Measurements from ENCODE around the gene RNF145.
"Not testable (repeated sequence)": the region's sequence is repeated elsewhere in the genome, so short reads cannot be mapped to it uniquely, and the experiment has no call there.

RNF145 gene

DNA sequence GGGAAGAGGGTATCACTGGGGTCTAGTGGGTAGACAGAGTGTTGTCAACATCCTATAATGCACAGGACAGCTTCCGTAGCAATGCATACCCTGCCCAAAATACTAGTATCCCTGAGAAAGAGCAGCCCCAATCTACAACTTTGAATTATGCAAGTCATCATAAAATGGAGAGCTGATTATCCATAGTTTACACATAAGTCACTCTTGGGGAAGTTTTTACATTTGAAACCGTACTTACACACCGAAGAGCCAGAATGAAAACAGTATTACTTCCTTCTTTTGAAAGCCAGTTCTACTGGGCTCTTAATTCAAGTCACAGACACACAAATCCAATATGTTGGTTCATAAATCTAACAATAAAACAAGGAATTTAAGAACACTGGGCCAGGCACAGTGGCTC, 21.6 kb downstream of the RNF145 start:
- no peak for DNase-seq

DNA sequence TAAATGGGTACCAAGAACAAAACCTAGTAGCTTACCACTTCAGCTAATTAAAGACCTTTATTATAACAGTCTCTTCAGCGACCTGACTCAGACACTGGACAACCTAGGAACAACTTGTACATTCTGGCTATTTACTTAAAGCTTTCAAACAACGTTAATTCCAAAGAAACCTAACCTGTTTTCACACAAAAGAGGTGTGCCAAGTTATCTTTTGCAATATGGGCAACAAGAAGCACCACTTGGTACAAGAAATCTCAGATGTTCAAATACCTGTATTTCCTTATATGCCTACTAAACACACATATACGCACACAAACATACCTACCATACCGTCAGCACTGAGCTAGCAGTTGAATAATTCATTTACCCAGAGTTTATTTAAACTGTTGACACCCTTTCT, 23.0 kb downstream of the RNF145 start:
- no peak for DNase-seq

DNA sequence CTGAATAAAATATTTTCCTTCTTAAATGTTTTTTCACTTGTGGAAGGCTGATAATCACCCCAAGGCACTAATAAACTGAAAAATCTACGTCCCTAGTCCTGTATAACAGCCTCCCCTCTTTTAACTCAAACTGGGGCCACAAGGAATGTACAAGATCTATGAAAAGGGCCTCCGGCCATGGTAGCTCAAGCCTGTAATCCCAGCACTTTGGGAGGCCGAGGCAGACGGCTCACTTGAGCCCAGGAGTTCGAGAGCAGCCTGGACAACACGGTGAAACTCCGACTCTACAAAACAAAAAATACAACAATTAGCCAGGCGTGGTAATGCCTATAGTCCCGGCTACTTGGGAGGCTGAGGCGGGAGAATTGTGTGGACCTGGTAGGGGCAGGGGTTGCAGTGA, 23.6 kb downstream of the RNF145 start:
- no peak for DNase-seq

DNA sequence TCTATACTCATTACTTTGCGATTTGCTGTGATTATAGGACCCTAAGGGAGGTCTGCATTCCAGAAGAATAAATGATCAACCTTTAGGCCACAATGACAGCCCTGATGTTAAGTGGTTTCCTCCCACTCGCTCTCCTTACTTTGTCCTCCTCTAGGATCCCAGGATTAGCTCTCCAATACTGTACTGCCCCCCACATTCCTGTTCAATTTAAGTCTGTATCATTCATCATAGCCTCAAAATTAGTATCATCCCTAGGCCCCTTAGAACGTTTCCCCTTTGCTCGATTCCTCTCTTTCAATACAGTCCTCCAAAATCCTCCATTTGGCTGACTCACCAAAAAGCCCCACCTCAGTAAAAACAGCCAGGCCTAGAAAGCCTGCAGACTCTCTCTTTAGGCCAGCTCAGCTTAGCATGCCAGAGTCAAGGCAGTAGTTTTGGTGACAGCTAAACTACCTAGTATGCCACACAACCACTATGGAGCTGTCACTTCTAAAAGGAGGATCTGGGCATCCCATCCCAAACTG, 24.4 kb downstream of the RNF145 start:
- DNase-seq, result no peak

DNA sequence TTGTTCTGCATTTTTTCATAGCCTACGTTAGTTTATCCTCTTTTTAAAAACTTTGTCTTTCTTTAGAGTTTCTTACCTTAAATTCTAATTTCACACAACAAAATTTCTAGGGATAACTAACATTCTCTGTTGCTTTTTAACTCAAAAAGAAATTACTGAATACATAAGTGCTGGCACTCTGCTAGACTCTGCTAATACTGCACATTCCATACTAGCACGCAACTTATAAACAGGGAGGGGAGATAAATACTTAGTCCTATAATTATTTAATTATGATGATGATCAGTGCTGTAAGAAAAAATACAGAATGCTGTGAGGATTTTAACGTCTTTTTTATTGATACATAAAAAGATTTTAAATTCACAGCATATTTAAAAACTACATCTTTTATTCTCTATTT, 25.1 kb downstream of the RNF145 start:
- no peak for DNase-seq

DNA sequence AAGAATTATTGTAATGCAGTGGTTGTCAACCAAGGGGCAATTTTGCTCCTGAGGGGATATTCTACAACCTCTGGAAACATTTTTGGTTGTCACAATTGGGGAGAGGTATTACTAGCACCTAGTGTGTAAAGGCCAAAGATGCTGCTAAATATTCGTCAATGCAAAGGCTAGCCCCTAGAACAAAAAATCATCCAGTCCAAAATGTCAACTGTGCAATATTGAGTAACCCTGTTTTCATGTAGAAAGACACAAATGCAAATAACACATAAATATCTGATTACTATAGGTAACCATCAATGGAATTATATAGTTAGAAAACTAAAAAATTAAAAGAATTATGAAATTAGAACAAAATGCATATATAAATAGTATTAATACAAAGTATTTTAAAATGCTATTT, 26.1 kb downstream of the RNF145 start:
- no peak for DNase-seq

DNA sequence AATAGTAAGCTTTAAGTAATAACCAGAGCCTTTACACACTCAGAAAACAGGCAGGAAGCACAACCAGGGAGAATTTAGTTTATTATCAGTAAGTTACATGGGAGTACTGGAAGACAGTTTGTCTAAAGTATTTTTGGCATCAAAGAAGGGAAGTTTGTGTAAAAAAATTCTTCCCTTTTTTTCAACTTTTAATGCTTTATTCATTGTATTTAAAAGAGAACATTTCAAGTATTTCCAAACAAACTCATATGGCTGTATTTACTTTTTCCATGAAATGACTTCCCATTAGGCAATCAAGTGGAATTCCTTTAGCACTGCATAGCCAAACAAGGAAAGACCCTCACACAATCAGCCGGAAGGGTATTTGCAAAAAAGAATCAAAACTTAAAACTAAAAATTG, 26.7 kb downstream of the RNF145 start:
- DNase-seq, result no peak

DNA sequence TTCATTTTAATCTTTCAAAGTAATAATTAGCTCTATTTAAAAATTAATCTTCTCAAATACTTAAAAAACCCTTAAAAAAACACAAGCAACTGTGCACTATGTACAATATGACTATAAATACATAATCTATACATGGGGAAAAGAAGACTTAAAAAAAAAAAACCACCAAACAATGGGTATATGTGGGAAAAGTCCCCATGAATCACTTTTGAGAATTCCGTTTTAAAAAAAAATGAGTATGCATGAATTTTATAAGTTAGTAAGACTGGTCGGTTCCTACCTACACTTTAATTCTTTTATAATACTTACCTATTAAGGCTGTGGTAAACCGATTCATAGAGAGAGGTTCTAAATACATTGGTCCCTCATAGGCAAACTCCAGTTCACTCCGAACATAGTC, 27.7 kb downstream of the RNF145 start:
- DNase-seq, result no peak

DNA sequence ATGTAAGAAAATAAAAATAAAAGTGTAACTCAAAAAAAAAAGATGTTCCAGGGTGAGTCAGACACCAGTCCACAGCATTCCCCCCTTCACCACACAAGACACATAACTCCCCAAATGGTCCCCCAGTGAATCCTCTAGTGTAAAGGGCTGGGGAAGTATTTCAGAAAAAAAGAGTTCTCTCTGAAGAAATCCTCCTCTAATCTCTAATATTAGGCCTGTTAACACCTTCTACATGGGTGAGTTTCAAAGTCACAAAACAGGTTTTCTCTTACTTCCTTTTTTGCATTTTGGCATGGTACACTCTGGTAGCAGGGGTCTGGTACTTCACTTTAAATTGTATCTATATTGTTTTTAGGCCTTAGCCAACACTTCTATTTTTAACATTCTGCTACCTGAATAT, 28.2 kb downstream of the RNF145 start:
- DNase-seq, result no peak

DNA sequence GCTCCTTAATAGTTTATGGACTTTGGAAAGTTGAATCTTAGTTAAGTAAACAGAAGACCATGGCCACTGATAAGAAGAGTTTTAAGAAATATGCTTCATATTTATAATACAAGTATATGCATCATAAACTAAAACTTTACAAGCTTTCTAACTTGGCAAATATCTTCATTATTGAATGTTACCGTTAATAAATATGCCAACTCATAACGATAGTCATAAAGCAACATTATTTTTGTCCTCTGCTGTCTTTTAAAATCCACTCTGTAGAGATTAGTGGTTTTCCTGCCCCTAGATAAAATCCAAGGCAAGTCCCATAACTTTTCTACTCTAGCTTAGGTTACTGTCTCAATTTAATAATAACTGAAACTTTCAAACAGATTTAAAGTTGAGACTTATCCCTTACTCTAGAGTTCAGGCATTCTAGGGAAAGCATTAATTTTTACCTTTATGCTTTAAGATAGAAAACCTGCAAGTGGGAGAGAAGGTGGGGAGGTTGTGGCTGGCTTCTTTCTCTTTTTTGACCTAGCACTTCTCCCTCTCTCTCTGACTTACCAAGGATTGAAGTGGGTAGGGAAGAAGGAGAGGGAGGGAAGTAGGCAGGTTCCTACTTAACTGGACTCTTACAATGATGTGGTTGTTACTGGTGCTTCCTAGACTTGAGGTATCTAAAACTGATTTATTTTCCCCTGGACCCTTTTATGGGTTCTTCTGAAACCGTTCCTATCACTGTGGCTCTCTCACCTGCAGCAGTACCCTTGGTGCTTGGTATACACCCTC, 29.6 kb downstream of the RNF145 start:
- no peak for DNase-seq

DNA sequence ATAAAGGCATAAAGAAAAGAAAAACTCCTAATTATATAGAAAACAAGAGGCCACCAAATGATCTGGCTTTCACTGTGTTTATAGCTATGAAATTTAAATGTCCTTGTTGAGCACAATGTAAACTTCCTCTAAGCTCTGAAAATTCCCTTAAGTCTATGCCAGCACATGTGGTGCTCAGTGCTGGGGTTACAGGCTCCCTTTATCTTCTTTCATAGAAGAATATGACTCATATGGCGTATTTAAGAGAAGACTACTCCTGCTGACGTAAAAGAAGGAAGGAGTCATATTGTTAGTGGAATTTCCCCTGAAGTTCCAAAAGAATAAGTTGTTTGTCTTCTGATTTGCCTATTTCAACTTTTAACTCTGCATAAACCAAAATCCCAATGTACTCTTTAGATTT, 30.4 kb downstream of the RNF145 start:
- peak; percentile 20 for DNase-seq

DNA sequence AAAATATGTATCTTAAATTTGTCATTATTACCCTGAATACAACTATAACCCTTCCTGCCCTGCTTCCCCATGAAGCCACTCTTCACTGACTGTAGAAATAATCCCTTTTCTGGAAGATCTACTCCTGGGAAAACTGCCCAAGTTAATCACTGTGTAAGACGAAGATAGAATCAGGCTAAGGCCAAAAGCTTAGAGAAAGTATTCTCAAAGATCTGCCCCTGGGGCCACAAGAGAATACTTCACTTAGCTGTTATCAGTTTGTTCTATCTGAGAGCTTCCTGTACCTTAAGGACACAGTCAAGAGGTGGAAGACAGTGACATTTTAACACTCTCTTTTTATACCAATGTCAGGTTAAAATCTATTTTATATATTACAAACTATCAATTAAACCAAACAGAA, 33.8 kb downstream of the RNF145 start:
- peak; percentile 16 for DNase-seq

DNA sequence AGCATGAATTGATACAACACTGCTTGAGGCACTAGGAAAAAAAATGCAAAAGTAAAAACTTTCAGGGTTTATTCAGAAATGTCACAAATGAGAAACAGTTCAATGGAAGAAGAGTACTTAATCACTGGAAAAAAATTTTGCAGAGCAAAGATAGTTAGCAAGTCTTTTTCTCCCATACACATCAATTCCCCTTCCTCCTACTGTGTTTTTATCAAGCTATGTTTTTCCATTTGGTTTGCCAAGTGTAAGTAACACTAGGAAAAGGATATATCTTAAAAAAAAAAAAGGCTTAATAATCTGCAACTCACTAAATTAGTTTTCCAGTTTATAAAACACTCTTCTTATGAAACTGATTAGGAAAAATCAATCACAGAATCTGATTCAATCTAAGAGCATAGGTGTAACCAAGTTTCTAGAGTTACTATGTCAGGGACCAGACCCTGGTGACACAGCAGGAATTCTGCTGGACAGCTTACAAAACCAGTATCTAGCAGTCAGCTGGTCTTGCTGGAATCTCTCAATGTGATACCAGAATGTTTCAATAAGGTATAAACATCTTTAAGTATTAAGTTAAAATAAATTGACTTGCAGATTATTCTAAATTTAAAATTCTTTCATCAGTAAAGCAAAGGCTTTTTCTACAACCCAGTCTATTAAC, 34.7 kb downstream of the RNF145 start:
- no peak for DNase-seq

DNA sequence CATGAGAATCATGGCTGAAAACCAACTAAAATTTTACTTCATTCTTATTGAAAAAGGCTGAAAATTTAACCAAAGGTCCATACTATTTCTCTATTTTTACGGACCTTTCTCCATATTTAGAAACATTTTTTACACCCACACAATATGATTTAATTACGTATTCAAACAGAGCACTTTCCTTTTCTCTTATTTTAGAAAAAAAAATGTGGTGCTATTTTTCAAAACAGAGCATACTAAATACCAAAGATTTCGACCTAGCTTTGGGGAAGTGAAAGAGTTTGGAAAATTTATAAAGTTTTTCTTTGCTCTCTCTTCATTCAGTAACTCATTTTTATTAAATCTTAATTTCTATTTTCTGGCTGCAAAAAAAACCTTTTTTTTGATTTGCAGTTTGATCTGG, 38.1 kb downstream of the RNF145 start:
- no peak for DNase-seq

DNA sequence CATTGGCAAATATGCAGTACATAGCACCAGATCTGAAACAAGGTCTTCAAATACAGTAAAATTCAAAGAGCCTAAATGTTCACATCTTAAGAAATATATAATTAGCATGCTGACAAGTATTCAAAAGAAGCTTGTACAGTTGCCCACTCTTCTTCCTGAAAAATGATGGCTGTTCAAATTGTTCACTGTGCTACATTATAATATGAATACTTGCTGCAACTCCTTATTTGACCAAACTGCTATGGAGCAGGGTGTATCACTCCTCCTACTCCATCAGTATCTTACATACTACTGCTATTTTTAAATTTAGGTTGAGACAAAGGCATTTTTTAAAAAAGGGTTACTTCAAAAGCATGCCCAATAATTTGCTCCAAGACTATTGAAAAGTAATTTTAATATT, 39.3 kb downstream of the RNF145 start:
- DNase-seq, result no peak

DNA sequence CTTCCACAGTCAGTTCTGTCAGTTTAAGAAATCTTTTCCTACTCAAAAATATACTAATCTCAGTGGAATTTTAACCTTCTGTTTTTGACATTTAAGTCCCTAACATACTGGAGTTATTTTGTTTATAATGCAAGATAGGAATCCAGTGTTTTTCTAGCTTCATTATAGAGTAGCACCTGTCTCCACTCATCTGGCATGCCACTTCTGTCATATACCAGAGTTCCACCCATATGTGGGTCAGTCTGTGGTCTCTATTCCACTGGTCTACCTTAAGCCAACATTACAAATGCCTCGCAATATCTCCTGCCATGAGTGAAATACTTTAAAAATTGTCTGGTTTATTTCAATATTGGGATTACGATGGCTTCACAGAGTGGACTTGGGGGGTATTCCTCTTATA, 42.9 kb downstream of the RNF145 start:
- no peak for DNase-seq

DNA sequence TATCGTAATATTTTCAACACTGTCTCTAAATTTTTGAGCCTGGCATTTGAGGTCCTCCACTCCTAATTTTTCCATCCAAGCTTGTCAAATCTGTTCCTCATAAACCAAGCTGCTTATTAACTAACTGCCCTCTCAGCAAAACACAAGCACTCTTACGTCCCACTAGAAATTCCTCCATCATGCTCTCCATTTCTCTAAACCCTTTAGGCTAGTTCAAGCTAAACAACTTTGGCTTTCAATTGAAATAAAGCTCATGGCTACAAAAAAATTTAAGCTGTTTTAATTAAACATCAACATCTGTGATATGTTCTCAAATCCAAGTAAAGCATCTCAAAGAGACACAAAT, 45.7 kb downstream of the RNF145 start:
- no peak for DNase-seq

DNA sequence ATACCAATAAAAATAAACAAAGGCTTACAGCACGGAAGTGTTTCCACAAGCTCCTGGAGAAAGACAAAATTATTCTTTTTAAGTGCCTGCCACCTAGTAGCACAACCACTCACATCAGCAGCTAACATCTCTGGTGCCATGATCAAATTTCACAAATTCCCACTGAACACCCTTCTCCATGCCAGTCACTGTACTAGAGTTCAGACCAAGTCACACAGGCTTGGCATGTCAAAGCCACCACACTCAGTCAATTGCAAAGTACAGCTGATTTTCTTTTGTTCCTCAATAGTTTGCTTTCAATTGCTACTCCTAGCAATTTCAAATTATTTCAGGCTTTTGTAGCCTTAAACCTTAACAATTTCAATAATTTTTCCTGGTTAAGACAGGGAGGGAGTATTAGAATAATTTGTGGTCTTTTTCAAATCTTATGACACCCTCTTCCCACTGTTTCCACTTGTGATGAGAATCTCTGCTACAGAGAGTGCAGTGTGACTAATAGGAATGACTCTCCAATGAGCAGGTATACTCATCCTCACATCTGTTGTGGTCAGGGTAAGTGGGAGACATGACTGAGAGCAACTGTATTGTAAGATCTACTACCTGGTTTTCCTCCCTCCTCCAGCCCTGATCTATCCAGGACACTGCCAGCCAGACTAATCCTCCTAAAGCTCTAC, 46.2 kb downstream of the RNF145 start:
- DNase-seq, result no peak

DNA sequence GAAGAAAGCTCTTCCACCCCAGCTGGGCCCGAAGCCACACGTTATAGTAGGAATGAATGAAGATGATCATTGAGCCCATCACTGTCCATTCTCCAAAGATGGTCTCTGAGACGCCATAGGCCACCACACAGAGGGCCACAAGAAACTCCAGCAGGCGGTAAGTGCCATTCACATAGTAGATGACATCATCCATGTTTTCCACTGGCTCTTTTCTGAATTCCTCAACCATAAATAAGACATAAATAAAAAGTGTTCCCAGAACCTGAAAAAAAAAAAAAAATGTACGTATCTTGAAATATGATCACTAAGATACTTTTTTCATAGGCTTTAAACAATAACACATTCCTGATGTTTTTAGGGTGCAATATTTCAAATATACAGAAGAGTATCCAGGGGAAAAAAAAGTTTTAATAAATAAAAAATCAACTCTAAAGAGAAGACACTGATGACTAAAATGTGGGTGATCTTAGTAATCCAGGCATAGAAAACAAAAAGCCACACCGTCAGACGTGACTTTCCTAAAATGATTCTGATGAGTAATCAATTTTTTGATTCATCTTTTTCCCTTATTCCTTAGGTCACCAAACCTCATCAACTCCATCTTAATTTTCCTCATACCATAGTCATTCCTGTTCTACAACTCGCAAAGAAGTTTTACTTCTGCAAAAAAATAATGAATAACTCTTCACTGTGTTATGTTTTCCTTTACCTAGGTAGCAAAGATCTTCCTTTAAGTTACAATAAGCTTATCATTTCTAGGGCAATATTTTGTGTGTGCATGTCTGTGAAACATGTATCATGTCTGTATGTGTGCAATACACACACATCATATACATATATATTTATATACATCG, 47.8 kb downstream of the RNF145 start:
- DNase-seq, result no peak

DNA sequence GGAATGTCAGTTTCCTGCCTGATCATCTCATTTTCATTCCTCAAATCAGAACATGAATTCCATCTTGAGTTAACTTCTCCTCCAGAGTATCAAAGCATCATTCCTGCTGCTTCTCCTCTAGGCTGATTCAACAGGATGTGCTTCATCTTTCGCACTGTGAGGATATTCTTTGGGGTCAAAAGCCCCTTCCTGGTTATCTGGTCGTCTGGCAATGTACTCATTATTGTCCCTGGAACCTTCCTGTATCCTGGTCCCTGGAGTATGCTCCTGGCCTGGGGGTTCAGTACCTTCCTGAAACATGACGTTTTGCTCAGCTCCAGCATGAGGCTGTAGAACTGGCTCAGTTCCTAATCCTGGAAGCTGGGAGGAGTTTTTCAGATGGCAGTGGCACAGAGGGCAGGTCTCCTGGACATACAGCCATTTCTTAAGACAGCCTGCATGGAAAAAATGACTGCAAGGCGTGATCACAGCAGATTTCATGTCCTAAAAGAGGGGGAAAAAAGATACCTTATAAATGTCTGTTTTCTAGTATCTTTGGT, 50.7 kb downstream of the RNF145 start:
- DNase-seq, result not testable (repeated sequence)

DNA sequence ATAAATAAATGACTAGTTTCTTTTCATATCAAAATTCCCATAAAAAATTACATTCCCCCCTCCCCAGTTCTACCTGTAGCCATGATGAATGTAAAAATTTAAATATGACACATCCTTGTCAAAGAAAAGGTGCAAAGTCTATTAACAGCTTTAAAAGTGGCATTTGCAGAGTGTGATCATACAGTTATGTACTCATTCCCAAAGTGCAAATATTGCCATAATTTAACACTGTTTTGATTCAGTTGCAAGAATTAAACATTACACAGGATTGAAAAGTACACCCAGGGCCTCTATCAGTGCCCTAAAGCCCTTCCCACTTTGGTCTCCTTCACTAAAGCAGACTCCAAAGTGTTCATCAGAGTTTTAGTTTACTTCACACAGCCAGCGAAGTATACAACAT, 51.8 kb downstream of the RNF145 start:
- DNase-seq, result no peak

DNA sequence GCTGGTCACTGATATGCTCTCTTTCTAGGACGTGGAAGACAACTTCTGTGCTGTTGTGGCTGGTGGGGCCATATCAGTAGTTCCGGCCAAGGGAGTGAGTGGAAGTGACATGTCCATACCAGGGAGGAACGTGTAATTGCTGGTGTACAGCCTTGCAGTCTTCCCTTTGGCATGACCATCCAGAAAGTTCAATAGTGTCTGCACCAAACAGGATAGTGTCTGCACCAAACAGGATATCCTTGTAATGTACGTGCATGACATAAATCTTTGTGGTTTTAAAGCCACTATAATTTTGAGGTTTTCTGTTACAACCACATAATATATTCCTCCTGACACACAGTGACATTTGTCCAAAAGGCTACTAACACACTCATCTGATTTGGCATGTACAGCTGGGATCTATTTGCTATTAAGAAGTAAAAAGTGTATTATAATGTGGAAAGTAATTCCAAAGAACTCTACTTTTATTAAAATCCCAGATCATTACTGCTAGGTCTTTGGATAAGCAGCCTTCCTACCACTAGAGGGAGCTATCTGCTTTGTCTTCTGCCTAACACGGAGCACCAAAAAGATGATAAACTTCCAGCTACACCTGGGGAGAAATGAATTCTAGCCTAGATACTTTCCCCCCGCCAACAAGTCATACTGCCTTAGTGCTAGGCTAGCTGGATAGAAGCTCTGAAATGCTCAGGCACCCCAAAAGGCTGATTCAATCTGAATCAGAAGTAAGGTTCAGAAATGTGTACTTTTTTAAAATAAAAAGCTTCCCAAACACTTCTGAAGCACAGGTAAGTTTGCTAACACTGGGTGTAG, 52.7 kb downstream of the RNF145 start:
- peak; percentile 85 for DNase-seq
